GM12891 (cell line): ENCODE data around the gene GNRHR.

Source experiments
- POLR2A ChIP-seq: IDR thresholded peaks from 2 replicates; pipeline ENCODE4 v1.6.1; 2011; ENCODE audit warnings: low read depth, low read length, control low read depth
- SPI1 ChIP-seq: IDR thresholded peaks from 2 replicates; pipeline ENCODE4 v1.6.1; 2011; ENCODE audit warnings: low read depth, low read length, control low read depth

GRCh38 chr4:67746797-67747495 is 7.2 kb downstream of the GNRHR start:
- TF ChIP-seq POLR2A (no peak), SPI1 (no peak)
